Measurements from ENCODE around the gene ZNF576.
"Not testable (repeated sequence)": the region's sequence is repeated elsewhere in the genome, so short reads cannot be mapped to it uniquely, and the experiment has no call there.

Gene ZNF576

GRCh38 chr19:43628646-43629326, 32.4 kb downstream of the ZNF576 start:
- no peak for DNase-seq

GRCh38 chr19:43631491-43631890, 35.1 kb downstream of the ZNF576 start:
- DNase-seq: no peak

- DNase-seq: no peak
These were observed 37.1 kb downstream of the ZNF576 start for GRCh38 chr19:43633520-43633919.

- no peak for DNase-seq
These were observed 37.7 kb downstream of the ZNF576 start for GRCh38 chr19:43634068-43634467.

GRCh38 chr19:43634506-43634871, 38.1 kb downstream of the ZNF576 start:
- DNase-seq: no peak

- no peak for DNase-seq
These were observed 38.6 kb downstream of the ZNF576 start for GRCh38 chr19:43634872-43635560.

GRCh38 chr19:43635561-43635940, 39.2 kb downstream of the ZNF576 start:
- DNase-seq: not testable (repeated sequence)

GRCh38 chr19:43636121-43636683, 39.8 kb downstream of the ZNF576 start:
- DNase-seq: no peak

GRCh38 chr19:43638214-43638994, 42.0 kb downstream of the ZNF576 start:
- DNase-seq: no peak

GRCh38 chr19:43638995-43639518, 42.7 kb downstream of the ZNF576 start:
- DNase-seq: no peak

GRCh38 chr19:43639519-43640423, 43.4 kb downstream of the ZNF576 start, which contains the start of gene CADM4:
Gene CADM4 (minus strand): TSS chr19:43639850. CDS start chr19:43639790, 60 bp downstream.
- DNase-seq: peak in 1 of 2 experiments; percentile 32

GRCh38 chr19:43640424-43640757, 44.0 kb downstream of the ZNF576 start:
- DNase-seq: no peak

- DNase-seq: no peak
These were observed 44.9 kb downstream of the ZNF576 start for GRCh38 chr19:43641333-43641732.

GRCh38 chr19:43642531-43642930, 46.1 kb downstream of the ZNF576 start:
- DNase-seq: no peak

GRCh38 chr19:43643326-43643725, 46.9 kb downstream of the ZNF576 start:
- DNase-seq: no peak

- DNase-seq: no peak
These were observed 47.8 kb downstream of the ZNF576 start for GRCh38 chr19:43644181-43644580.

- no peak for DNase-seq
These were observed 52.2 kb downstream of the ZNF576 start for GRCh38 chr19:43648633-43649032.

GRCh38 chr19:43649514-43649913, 53.1 kb downstream of the ZNF576 start:
- no peak for DNase-seq

GRCh38 chr19:43650276-43650675, 53.9 kb downstream of the ZNF576 start:
- DNase-seq: not testable (repeated sequence)
